Activated CD8-positive, alpha-beta memory T cell treated with anti-CD3 and anti-CD28 coated beads, Interleukin-2, amount 50 U/mL, for 24 hours (primary cell): Measurements from ENCODE around the gene GPR39.
"Not testable (repeated sequence)": the region's sequence is repeated elsewhere in the genome, so short reads cannot be mapped to it uniquely, and the experiment has no call there.

Experiments
- DNase-seq: peaks from one replicate; pipeline ENCODE4 v3.0.0-alpha.2; 2020; ENCODE audit errors: extremely low read depth

GPR39 gene

GRCh38 chr2:132416723-132417395 lies at the start of gene GPR39:
Gene GPR39, plus strand, starts transcription at chr2:132416805.
- DNase-seq: no peak

GRCh38 chr2:132368191-132368590 lies 48.4 kb upstream of the GPR39 start:
- DNase-seq: no peak

GRCh38 chr2:132372276-132372675 lies 44.3 kb upstream of the GPR39 start:
- no peak for DNase-seq

- no peak for DNase-seq
These were observed 43.0 kb upstream of the GPR39 start for GRCh38 chr2:132373391-132374135.

- DNase-seq: no peak
These were observed 42.5 kb upstream of the GPR39 start for GRCh38 chr2:132374151-132374550.

GRCh38 chr2:132374551-132374950 lies 42.1 kb upstream of the GPR39 start:
- no peak for DNase-seq

- DNase-seq: no peak
These were observed 41.6 kb upstream of the GPR39 start for GRCh38 chr2:132374961-132375360.

GRCh38 chr2:132381376-132381775 lies 35.2 kb upstream of the GPR39 start:
- no peak for DNase-seq

GRCh38 chr2:132383956-132384355 lies 32.6 kb upstream of the GPR39 start:
- DNase-seq: no peak

- DNase-seq: no peak
These were observed 32.0 kb upstream of the GPR39 start for GRCh38 chr2:132384491-132385151.

GRCh38 chr2:132387126-132387525 lies 29.5 kb upstream of the GPR39 start:
- DNase-seq: no peak

GRCh38 chr2:132390076-132390475 lies 26.5 kb upstream of the GPR39 start:
- DNase-seq: no peak

- DNase-seq: no peak
These were observed 25.2 kb upstream of the GPR39 start for GRCh38 chr2:132391378-132391777.

GRCh38 chr2:132392221-132392620 lies 24.4 kb upstream of the GPR39 start:
- no peak for DNase-seq

GRCh38 chr2:132392879-132393278 lies 23.7 kb upstream of the GPR39 start:
- DNase-seq: no peak

GRCh38 chr2:132397042-132397441 lies 19.6 kb upstream of the GPR39 start:
- DNase-seq: not testable (repeated sequence)

- no peak for DNase-seq
These were observed 16.3 kb upstream of the GPR39 start for GRCh38 chr2:132400169-132400900.

- DNase-seq: no peak
These were observed 15.7 kb upstream of the GPR39 start for GRCh38 chr2:132400901-132401240.

GRCh38 chr2:132401326-132401725 lies 15.3 kb upstream of the GPR39 start:
- DNase-seq: no peak

- DNase-seq: no peak
These were observed 13.5 kb upstream of the GPR39 start for GRCh38 chr2:132403146-132403545.

- no peak for DNase-seq
These were observed 12.5 kb upstream of the GPR39 start for GRCh38 chr2:132404056-132404455.

GRCh38 chr2:132407784-132408183 lies 8.8 kb upstream of the GPR39 start:
- DNase-seq: no peak
